ENCODE measurements around the gene NEK10. TPM values are rescaled to one million over a fixed set of nuclear protein-coding genes. Genes with fewer than 3 reads are reported as not detected.

NEK10 gene
- total RNA-seq, 1 experiment from 2014 or later: 1.7 TPM

DNA sequence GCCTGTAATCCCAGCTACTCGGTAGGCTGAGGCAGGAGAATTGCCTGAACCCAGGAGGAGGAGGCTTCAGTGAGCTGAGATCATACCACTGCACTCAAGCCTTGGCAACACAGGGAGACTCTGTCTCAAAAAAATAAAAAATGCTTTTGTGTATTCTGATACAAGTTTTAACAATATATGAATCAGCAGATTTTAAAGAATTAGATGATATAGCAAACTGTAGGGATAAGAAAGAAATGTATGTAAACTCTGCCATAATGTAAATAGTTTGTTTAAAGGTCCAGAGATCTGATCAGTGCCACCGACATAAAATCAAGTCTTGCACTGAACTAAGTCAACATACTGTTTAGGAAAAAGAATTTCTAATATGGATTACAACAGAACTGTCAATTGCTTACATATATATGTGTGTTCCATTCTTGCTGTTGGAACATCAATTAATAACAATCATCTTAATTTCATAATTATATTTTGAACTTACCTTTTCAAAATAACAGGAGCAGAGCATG lies 208.3 kb downstream of the NEK10 start:
- Mint-ChIP-seq H3K27ac (ENCODE audit: unreplicated experiment) (no peak overlapping the region), H3K27me3 (ENCODE audit: unreplicated experiment) (no peaks in the 10 kb centered on the region), H3K9me3 (ENCODE audit: low read depth, unreplicated experiment) (no peaks in the 10 kb centered on the region), H3K4me3 (ENCODE audit: low read depth, unreplicated experiment) (no peak overlapping the region), H3K4me1 (ENCODE audit: low read depth, unreplicated experiment) (no peaks in the 10 kb centered on the region), H3K36me3 (ENCODE audit: insufficient read depth, unreplicated experiment) (no peaks in the 10 kb centered on the region)
- no peak for TF ChIP-seq CTCF (IDR thresholded peaks at IDR 0.05; ENCODE audit: unreplicated experiment)
- CTCF ChIA-PET: no interaction called here
- no TSS peak for BruUV-seq (replicated peaks)
- DNase-seq: no peak
- intact Hi-C loops (cut with micrococcal nuclease; ENCODE audit: unreplicated experiment): no loop called here

- intact Hi-C loops (cut with micrococcal nuclease; ENCODE audit: unreplicated experiment): no loop called here
- no peak for DNase-seq
- Mint-ChIP-seq H3K27ac (ENCODE audit: unreplicated experiment) (no peak overlapping the region), H3K4me3 (ENCODE audit: low read depth, unreplicated experiment) (no peak overlapping the region), H3K27me3 (ENCODE audit: unreplicated experiment) (no peaks in the 10 kb centered on the region), H3K9me3 (ENCODE audit: low read depth, unreplicated experiment) (no peaks in the 10 kb centered on the region), H3K4me1 (ENCODE audit: low read depth, unreplicated experiment) (no peaks in the 10 kb centered on the region), H3K36me3 (ENCODE audit: insufficient read depth, unreplicated experiment) (no peaks in the 10 kb centered on the region)
- no peak for TF ChIP-seq CTCF (IDR thresholded peaks at IDR 0.05; ENCODE audit: unreplicated experiment)
- BruUV-seq (replicated peaks): no TSS peak
- CTCF ChIA-PET: no interaction called here
These were observed 209.0 kb downstream of the NEK10 start for GRCh38 chr3:27160146-27160545.

DNA sequence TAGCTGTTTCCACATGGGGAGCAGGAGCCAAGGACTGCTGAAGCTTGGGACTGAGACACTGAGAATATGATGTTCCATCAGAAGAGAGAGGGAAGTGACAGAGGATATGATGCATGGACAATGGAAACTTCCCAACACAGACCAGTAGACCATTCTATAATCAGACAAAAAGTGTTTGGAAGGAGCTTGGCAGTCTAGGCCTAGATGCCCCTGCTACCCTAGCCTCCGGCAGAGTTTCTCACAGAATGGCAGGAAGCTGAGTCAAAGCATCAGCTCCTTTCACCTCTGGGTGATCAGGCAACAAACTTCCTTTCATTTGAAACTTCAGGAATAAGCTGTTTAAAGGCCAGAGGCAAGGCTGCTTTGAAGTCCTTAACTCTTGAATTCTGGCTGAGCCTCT lies 222.0 kb downstream of the NEK10 start:
- intact Hi-C loops (cut with micrococcal nuclease; ENCODE audit: unreplicated experiment): no loop called here
- no peak for TF ChIP-seq CTCF (IDR thresholded peaks at IDR 0.05; ENCODE audit: unreplicated experiment)
- H3K4me3 Mint-ChIP-seq (ENCODE audit: low read depth, unreplicated experiment): no peak overlapping the region
- DNase-seq: no peak
- CTCF ChIA-PET: no interaction called here
- H3K27me3 Mint-ChIP-seq (ENCODE audit: unreplicated experiment): no peaks in the 10 kb centered on the region
- no peaks in the 10 kb centered on the region for H3K36me3 Mint-ChIP-seq (ENCODE audit: insufficient read depth, unreplicated experiment)
- peaks cover 2% of the 10 kb centered on the region for H3K9me3 Mint-ChIP-seq (ENCODE audit: low read depth, unreplicated experiment)
- no peaks in the 10 kb centered on the region for H3K4me1 Mint-ChIP-seq (ENCODE audit: low read depth, unreplicated experiment)
- no peak overlapping the region for H3K27ac Mint-ChIP-seq (ENCODE audit: unreplicated experiment)
- no TSS peak for BruUV-seq (replicated peaks)

DNA sequence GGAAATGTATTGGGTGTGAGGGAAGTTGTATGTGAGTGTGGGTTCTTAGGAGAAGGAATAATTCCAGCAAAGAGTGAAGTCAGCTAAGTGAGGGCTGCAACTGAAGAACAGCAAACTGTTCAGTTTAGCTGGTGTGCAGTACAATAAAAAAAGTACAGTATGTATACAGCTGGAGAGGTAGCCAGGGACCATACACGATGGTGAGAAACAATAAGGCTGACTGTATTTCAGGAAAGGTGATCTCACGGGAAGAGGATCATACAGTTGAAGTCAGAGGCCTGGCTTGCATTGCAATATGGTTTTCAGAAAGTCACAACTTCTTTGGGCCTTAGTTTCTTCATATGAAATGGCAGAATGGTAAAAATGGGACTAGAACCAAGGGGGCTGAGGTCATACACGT lies 222.4 kb downstream of the NEK10 start:
- CTCF ChIA-PET: no interaction called here
- Mint-ChIP-seq H3K27me3 (ENCODE audit: unreplicated experiment) (no peaks in the 10 kb centered on the region), H3K36me3 (ENCODE audit: insufficient read depth, unreplicated experiment) (no peaks in the 10 kb centered on the region), H3K27ac (ENCODE audit: unreplicated experiment) (no peak overlapping the region), H3K9me3 (ENCODE audit: low read depth, unreplicated experiment) (peaks cover 2% of the 10 kb centered on the region), H3K4me3 (ENCODE audit: low read depth, unreplicated experiment) (no peak overlapping the region), H3K4me1 (ENCODE audit: low read depth, unreplicated experiment) (no peaks in the 10 kb centered on the region)
- DNase-seq: no peak
- intact Hi-C loops (cut with micrococcal nuclease; ENCODE audit: unreplicated experiment): no loop called here
- no peak for TF ChIP-seq CTCF (IDR thresholded peaks at IDR 0.05; ENCODE audit: unreplicated experiment)
- BruUV-seq (replicated peaks): no TSS peak
